ENCODE results near the gene ISOC2. TPM values are rescaled to one million over a fixed set of nuclear protein-coding genes. Genes with fewer than 3 reads are reported as not detected.

The ISOC2 gene
- total RNA-seq, 1 donor from 2014 or later, result 36.6 TPM

DNA sequence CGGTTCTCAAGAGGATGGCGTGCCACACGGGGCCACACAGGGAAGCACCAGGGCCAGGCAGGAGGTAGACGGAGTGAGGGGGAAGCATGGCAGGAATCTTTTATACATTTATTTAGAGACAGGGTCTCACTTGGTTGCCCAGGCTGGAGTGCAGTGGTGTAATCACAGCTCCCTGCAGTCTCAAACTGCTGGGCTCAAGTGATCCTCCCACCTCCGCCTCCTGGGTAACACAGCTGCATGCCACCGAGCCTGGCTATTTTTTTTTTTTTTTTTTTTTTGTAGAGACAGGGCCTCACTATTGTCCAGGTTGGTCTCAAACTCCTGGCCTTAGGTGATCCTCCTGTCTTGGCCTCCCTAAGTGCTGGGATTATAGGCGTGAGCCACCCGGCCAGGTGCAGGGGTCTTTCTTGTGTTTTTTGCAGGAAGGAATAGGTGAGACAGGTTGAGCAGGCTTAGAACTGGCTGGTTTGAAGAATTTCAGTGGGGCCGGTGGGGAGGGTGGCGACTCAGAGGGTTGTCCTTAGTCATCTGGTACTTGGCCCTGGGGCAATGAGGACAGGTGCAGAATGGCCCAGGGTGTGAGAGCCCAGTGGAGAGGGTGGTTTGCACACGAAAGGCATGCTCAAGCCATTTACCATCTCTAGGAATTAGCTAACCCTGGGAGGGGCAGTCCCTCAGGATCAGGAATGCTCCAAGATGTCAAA is 34.4 kb upstream of the ISOC2 start:
- Mint-ChIP-seq H3K9me3 (ENCODE audit: low read depth) (no peaks in the 10 kb centered on the region), H3K4me1 (ENCODE audit: low read depth) (no peaks in the 10 kb centered on the region), H3K4me3 (ENCODE audit: low read depth) (no peak overlapping the region), H3K27ac (no peak overlapping the region), H3K27me3 (peaks cover 17% of the 10 kb centered on the region), H3K36me3 (ENCODE audit: insufficient read depth) (no peaks in the 10 kb centered on the region)
- TF ChIP-seq, protein P1, sequence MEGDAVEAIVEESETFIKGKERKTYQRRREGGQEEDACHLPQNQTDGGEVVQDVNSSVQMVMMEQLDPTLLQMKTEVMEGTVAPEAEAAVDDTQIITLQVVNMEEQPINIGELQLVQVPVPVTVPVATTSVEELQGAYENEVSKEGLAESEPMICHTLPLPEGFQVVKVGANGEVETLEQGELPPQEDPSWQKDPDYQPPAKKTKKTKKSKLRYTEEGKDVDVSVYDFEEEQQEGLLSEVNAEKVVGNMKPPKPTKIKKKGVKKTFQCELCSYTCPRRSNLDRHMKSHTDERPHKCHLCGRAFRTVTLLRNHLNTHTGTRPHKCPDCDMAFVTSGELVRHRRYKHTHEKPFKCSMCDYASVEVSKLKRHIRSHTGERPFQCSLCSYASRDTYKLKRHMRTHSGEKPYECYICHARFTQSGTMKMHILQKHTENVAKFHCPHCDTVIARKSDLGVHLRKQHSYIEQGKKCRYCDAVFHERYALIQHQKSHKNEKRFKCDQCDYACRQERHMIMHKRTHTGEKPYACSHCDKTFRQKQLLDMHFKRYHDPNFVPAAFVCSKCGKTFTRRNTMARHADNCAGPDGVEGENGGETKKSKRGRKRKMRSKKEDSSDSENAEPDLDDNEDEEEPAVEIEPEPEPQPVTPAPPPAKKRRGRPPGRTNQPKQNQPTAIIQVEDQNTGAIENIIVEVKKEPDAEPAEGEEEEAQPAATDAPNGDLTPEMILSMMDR (IDR thresholded peaks at IDR 0.05; ENCODE audit: unreplicated experiment), result no peak
- DNase-seq (ENCODE audit: low spot score, unreplicated experiment), result no peak

DNA sequence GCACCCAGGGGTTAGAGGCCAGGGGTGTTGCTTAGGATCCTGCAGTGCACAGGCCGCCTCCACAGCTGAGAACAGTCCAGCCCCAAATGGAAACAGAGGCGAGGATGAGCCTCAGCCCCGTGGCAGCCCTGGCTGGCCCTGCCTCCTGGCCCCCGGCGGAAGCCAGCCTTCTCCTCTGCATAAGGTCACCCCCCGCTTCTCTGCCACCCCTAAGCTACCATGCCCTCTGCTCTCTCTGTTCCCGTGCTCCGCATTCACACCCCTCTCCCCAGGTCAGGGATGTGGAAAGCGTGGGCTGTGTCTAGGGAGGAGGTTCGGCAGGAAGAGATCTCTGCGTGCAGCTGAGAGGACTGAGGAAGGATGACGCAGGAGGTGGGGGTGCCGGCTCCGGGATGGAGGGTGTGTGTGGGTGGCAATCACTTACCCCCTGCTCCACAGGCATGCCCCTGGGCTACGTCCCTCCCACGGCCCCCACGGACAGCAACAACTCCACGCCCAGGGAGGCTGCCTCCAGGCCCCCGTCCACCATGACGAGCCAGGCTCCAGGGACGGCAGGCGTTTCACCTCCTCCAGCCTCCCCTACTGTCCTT is 32.8 kb upstream of the ISOC2 start:
- Mint-ChIP-seq H3K27me3 (peaks cover 16% of the 10 kb centered on the region), H3K27ac (no peak overlapping the region), H3K4me1 (ENCODE audit: low read depth) (no peaks in the 10 kb centered on the region), H3K4me3 (ENCODE audit: low read depth) (no peak overlapping the region), H3K36me3 (ENCODE audit: insufficient read depth) (no peaks in the 10 kb centered on the region), H3K9me3 (ENCODE audit: low read depth) (no peaks in the 10 kb centered on the region)
- TF ChIP-seq, protein P1 (IDR thresholded peaks at IDR 0.05; ENCODE audit: unreplicated experiment), result no peak
- DNase-seq (ENCODE audit: low spot score, unreplicated experiment), result no peak

DNA sequence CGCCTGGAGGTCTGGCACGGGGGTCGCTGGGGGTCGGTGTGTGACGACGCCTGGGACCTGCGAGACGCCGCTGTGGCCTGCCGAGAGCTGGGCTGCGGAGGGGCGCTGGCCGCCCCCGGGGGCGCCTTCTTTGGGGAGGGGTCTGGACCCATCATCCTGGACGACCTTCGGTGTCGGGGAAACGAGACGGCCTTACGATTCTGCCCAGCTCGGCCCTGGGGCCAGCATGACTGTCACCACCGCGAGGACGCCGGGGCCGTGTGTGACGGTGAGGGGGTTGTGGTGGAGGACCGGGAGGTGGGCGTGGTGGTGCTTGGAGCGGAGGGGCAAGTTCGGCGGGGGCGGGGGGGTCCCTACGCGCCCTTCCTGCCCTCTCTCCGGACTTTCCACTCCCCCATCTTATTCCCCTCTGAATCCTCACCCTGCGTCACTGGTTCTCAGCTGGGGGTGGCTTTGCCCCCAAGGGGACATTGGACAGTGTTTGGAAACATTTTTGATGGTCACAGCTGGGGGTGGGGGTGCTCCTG is 32.3 kb upstream of the ISOC2 start:
- no peak overlapping the region for H3K27ac Mint-ChIP-seq
- no peak for DNase-seq (ENCODE audit: low spot score, unreplicated experiment)
- H3K36me3 Mint-ChIP-seq (ENCODE audit: insufficient read depth), result no peaks in the 10 kb centered on the region
- no peaks in the 10 kb centered on the region for H3K4me1 Mint-ChIP-seq (ENCODE audit: low read depth)
- TF ChIP-seq, protein P1 (IDR thresholded peaks at IDR 0.05; ENCODE audit: unreplicated experiment), result no peak
- H3K9me3 Mint-ChIP-seq (ENCODE audit: low read depth), result no peaks in the 10 kb centered on the region
- peaks cover 11% of the 10 kb centered on the region for H3K27me3 Mint-ChIP-seq
- no peak overlapping the region for H3K4me3 Mint-ChIP-seq (ENCODE audit: low read depth)

DNA sequence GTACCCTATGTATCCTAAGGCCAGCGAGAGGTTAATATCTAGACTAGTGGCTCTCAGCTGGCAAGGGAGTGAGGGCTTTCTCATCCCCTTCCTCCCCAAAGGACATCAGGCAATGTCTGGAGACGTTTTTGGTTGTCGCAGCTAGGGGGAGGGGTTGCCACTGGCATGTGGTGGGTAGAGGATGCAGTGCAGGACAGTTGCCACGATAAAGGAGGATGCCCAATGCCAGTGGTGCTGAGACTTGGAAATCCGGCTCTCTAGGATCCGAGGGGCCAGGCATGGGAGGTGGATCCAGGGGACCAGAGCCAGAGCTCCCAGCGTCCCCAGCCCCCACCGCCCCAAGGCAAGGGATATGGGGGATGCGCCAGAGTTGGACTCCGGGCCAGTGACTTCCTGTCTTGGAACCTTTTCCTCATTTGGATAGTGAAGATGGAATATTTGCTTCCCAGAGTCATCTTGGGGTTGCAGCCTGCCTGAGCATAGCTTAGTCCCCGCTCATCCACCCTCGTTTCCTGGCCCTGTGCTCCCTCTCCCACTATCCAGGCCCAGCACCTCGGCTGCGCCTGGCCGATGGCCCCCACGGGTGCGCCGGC is 31.7 kb upstream of the ISOC2 start:
- Mint-ChIP-seq H3K9me3 (ENCODE audit: low read depth) (no peaks in the 10 kb centered on the region), H3K36me3 (ENCODE audit: insufficient read depth) (no peaks in the 10 kb centered on the region), H3K27me3 (peaks cover 11% of the 10 kb centered on the region), H3K4me1 (ENCODE audit: low read depth) (peaks cover 1% of the 10 kb centered on the region), H3K4me3 (ENCODE audit: low read depth) (no peak overlapping the region), H3K27ac (no peak overlapping the region)
- TF ChIP-seq, protein P1 (IDR thresholded peaks at IDR 0.05; ENCODE audit: unreplicated experiment), result no peak
- DNase-seq (ENCODE audit: low spot score, unreplicated experiment), result no peak

DNA sequence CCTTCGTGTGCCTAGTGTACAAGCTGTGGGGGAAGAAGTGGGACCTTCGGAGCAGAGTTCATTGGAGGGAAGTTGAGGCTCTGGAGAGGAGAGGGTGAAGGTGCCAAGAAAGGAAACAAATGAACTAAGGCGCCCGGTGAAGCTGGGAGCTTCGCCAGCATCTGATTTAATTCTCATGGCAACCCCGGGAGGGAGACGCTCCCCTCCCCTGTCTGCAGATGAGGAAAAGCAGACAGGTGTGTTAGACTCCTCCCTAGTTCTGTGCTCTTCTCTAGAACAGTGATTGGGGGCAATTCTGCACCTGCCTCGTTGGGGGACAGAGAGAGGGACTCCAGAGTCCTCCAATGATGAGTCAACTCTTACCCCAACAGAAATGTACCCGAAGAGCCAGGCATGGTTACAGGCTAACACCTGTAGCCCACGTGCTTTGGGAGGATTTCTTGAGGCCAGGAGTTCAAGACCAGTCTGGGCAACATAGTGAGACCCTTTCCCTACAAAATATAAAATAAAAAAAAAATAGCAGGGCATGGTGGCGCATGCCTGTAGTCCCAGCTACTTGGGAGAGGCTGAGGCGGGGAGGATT is 31.0 kb upstream of the ISOC2 start:
- DNase-seq (ENCODE audit: low spot score, unreplicated experiment), result no peak
- no peaks in the 10 kb centered on the region for H3K36me3 Mint-ChIP-seq (ENCODE audit: insufficient read depth)
- peaks cover 11% of the 10 kb centered on the region for H3K27me3 Mint-ChIP-seq
- TF ChIP-seq, protein P1 (IDR thresholded peaks at IDR 0.05; ENCODE audit: unreplicated experiment), result no peak
- H3K4me3 Mint-ChIP-seq (ENCODE audit: low read depth), result no peak overlapping the region
- H3K27ac Mint-ChIP-seq, result no peak overlapping the region
- H3K9me3 Mint-ChIP-seq (ENCODE audit: low read depth), result no peaks in the 10 kb centered on the region
- peaks cover 4% of the 10 kb centered on the region for H3K4me1 Mint-ChIP-seq (ENCODE audit: low read depth)
